GM18909 (cell line): Measurements from ENCODE around the gene OVOL2.
"Not testable (repeated sequence)": the region's sequence is repeated elsewhere in the genome, so short reads cannot be mapped to it uniquely, and the experiment has no call there.

Experiments
- ATAC-seq: cut with Tn5 transposase; IDR thresholded peaks from one replicate; pipeline ENCODE4 v1.9.1; 2021; ENCODE audit warnings: mild to moderate bottlenecking; ENCODE audit not compliant: unreplicated experiment, poor library complexity

Gene OVOL2

GRCh38 chr20:18058661-18059467 is 1.1 kb upstream of the OVOL2 start:
- ATAC-seq = no peak

GRCh38 chr20:18057994-18058349 is 256 bp upstream of the OVOL2 start:
- no peak for ATAC-seq

GRCh38 chr20:18056174-18057100 is 1.3 kb downstream of the OVOL2 start:
- no peak for ATAC-seq

- ATAC-seq = no peak
These were observed 2.5 kb downstream of the OVOL2 start for GRCh38 chr20:18055261-18055660.

DNA sequence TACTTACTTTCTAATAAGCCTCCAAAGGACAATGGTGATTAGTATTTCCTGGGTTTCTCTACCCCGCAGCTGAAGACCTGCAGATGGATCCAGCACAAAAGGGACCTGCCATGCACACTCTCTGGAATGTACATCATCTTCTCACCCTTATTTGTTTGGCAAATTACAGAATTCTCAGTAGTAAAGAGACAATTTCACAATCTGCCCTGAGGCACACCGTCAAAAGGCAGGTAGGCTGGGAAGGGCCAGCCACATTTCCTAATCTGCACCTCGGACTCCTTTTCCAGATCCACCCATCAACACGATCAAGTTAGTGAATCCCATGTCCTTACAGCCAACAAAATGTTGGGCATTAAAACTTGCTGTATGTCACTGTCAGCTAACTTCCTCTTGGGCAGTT is 4.9 kb downstream of the OVOL2 start:
- ATAC-seq = no peak

- ATAC-seq = no peak
These were observed 7.1 kb downstream of the OVOL2 start for GRCh38 chr20:18050628-18051027.

DNA sequence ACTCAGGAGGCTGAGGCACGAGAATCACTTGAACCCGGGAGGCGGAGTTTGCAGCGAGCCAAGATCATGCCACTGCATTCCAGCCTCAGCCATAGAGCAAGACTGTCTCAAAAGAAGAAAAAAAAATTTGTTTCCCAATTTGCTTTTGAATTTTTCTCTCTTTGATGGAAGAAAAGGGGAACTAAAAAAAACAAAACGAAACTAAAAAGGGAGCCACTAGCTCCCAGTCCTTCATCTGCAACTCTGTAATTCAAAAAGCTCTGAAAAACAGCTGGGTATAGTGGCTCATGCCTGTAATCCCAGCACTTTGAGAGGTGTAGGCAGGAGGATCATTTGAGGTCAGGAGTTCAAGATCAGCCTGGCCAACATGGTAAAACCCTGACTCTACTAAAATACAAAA is 9.5 kb downstream of the OVOL2 start:
- no peak for ATAC-seq

DNA sequence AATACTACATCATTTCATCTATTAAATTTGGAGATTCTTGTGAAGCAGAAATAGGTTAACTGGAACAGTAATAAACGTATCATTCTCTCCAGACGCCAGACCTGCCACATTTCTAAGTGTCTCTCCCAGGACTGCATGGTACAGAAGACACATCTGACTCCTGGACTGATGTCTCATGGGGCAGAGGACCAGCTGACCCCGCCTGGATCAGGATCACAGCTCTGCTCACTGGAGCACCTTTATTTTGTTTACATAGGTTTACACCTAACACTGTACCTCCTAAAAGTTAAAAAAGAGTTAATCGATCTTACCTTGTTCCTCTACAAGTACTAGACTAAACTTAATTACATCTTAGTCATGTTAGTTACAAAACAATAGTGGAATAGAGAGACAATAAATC is 11.2 kb downstream of the OVOL2 start:
- no peak for ATAC-seq

GRCh38 chr20:18042229-18042628 is 15.5 kb downstream of the OVOL2 start:
- ATAC-seq = no peak

DNA sequence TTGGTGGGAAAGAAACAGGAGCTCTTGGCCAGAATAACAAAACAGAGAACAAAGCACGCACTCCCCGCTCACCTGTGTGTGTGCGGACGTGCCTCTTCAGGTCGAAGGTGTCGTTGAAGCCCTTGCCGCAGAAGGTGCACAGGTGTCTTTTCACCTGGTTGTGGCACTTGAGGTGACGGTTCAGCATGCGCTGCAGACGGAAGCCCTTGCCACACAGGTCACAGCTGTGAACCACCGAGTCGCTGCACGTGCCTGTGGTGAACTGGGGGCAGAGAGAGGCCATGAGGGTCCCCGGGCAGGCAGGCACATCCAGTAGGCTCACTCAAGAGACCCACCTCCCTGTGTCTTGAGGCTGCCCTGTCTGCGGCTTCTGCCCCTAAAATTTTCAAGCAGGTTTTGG is 16.3 kb downstream of the OVOL2 start:
- ATAC-seq = no peak

DNA sequence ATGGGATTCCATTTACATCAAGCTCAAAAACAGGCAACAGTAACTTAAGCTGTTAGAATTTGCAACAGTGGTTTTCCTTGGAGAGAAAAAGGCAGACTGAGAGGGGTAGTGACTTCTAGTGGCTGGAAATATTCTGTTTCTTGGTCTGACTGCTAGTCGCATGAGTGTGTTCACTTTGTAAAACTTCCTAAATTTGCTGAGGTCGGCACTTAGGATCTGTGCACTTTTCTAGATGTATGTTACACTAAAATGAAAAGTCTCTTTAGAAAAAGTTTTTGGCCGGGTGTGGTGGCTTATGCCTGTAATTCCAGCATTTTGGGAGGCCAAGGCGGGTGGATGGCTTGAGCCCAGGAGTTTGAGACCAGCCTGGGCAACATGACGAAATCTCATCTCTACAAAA is 18.7 kb downstream of the OVOL2 start:
- no peak for ATAC-seq

DNA sequence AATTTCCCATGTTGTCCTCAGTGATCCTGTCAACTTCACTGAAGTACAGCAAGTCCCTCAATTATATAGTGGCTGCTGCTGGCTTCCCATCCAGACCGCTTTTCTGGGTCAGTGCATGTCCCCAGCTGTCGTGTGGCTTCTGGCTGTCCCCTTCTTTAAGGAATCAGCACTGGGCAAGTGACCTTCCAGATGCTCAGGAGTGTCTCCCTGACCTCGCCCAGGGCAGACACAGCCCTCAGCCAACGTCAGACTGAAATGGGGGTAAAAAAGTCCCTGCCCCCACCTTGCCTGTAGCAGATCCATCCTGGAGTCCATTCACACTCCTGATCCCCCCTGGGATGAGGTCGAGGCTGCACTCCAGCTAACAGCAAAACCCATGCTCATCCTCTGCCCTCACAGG is 23.7 kb downstream of the OVOL2 start:
- no peak for ATAC-seq

DNA sequence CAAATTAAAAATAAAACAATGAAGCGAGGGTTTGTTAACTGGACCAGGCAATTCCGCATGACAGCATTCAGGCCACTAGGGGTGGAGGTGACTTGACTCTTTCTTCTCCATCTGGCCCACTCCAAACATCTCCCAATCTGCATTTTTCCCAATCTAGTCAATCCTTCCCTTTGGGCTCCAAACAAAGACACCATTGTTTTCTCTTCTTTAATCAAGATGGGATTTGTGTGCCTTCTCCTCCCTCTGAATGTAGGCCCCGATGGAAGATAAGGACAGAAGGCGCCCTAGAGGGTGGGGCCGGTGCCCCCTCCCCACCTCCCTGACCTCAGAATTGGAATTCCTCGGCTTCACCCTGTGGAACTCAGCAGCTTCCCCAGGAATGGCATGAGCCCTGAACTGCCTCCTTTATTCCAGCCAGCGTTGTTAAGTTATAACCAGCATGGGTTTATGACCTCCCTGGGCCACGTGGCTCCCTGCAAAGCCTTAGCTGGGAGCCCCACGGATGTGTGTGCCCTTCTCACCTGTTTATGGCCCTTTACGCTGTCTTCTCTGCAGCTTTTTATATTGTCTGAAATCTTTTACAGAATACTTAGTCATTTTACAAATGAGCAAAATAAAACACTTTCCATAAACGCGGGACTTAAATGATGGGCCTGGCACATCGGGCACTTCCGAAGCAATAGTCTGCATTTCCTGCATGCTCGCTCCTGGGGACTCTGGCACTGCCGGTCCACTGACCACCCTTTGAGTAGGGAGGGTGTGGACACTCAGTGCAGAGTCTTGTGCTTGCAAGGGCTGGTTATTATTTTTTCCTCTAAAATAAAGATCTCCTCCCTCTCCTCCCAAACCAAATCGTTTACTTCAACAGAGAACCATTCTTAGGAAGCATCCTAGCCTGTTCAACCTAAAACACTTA is 24.5 kb downstream of the OVOL2 start:
- no peak for ATAC-seq

GRCh38 chr20:18031888-18032509 is 25.7 kb downstream of the OVOL2 start:
- ATAC-seq = no peak

DNA sequence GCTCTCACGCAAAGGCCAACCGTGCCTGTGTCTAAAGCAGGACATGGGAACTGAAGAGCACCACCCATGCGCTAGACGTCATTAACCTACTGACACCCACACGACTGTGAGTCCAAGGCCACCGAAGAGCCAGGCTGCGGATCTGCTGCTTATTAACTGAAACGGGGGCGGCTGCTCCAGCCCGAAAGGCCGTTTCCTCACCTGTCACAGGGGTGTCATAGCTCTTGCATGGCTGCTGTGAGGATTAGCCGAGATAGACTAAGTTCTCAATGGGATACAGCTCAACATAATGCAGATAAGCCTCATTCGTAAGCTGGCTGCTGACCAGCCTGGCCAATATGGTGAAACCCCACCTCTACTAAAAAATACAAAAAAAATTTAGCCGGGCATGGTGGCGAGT is 26.7 kb downstream of the OVOL2 start:
- ATAC-seq = no peak

- ATAC-seq = no peak
These were observed 27.7 kb downstream of the OVOL2 start for GRCh38 chr20:18030020-18030419.

DNA sequence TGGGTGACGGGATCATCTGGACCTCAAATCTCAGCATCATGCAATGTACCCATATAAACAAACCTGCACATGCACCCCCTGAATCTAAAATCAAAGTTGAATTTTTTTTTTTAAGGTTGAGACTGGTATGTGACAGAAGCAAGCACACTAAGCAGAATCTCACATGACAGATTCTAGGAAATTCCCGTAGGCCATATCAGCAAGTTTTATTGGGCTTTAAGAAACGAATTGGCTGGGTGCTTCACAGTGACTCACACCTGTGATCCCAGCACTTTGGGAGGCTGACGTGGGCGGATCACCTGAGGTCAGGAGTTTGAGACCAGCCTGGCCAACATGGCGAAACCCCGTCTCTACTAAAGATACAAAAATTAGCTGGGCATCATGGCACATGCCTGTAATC is 30.7 kb downstream of the OVOL2 start:
- not testable (repeated sequence) for ATAC-seq

GRCh38 chr20:18024606-18025127 is 33.0 kb downstream of the OVOL2 start:
- no peak for ATAC-seq

DNA sequence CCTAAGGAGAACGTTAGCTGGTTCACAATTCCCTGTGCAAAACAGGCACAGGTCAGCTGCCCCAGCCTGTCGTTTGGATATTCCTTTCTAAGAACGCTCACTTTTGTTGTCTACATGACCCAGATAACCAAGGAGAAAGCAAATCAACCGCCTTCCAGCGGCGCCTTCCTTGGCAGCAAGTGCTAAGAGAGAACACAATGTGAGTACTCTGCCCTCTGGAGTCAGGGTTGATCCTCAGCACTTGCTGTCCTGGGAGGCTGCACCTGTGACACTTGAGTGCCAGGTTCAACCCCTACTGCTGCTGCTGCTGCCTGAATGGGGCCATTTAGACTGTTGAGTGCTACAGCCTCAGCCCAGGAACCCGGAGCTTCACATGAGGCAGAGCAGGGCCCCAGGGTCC is 36.8 kb downstream of the OVOL2 start:
- ATAC-seq = no peak

GRCh38 chr20:18019068-18019467 is 38.6 kb downstream of the OVOL2 start:
- no peak for ATAC-seq
